Hematopoietic multipotent progenitor cell treated with erythropoietin and hydrocortisone succinate and interleukin-3 and kit ligand, for 17 days (in vitro differentiated cells): Measurements from ENCODE around the gene HLCS.
A peak's percentile ranks its signal among the peaks of the same experiment; 100 is the strongest.

Experiments
- DNase-seq: peaks from one replicate; pipeline ENCODE4 v3.0.0-alpha.2; 2015; ENCODE audit warnings: low spot score

The HLCS gene

GRCh38 chr21:36882776-36883175 lies 83.7 kb downstream of the HLCS start:
- no peak for DNase-seq

- DNase-seq, result no peak
These were observed 85.2 kb downstream of the HLCS start for GRCh38 chr21:36881228-36881627.

GRCh38 chr21:36879827-36880226 lies 86.6 kb downstream of the HLCS start:
- no peak for DNase-seq

- no peak for DNase-seq
These were observed 88.7 kb downstream of the HLCS start for GRCh38 chr21:36877741-36878140.

- DNase-seq, result no peak
These were observed 91.8 kb downstream of the HLCS start for GRCh38 chr21:36874665-36875064.

GRCh38 chr21:36873513-36873912 lies 93.0 kb downstream of the HLCS start:
- DNase-seq, result no peak

- DNase-seq, result no peak
These were observed 99.1 kb downstream of the HLCS start for GRCh38 chr21:36867291-36867905.

- no peak for DNase-seq
These were observed 100.0 kb downstream of the HLCS start for GRCh38 chr21:36866419-36866818.

GRCh38 chr21:36864974-36865373 lies 101.5 kb downstream of the HLCS start:
- DNase-seq, result no peak

GRCh38 chr21:36863260-36863659 lies 103.2 kb downstream of the HLCS start:
- no peak for DNase-seq

- DNase-seq, result no peak
These were observed 104.7 kb downstream of the HLCS start for GRCh38 chr21:36861595-36862323.

GRCh38 chr21:36860736-36861594 lies 105.5 kb downstream of the HLCS start:
- peak; percentile 13 for DNase-seq

GRCh38 chr21:36859744-36860501 lies 106.5 kb downstream of the HLCS start:
- DNase-seq, result peak; percentile 65

- no peak for DNase-seq
These were observed 108.0 kb downstream of the HLCS start for GRCh38 chr21:36858320-36858957.

- DNase-seq, result no peak
These were observed 109.8 kb downstream of the HLCS start for GRCh38 chr21:36856643-36857042.

- no peak for DNase-seq
These were observed 112.1 kb downstream of the HLCS start for GRCh38 chr21:36854391-36854790.

GRCh38 chr21:36852864-36853263 lies 113.6 kb downstream of the HLCS start:
- no peak for DNase-seq

GRCh38 chr21:36852293-36852692 lies 114.2 kb downstream of the HLCS start:
- no peak for DNase-seq

- no peak for DNase-seq
These were observed 115.3 kb downstream of the HLCS start for GRCh38 chr21:36851121-36851520.

GRCh38 chr21:36850372-36850771 lies 116.1 kb downstream of the HLCS start:
- no peak for DNase-seq

GRCh38 chr21:36849461-36850105 lies 116.9 kb downstream of the HLCS start:
- no peak for DNase-seq
